HG03442 (cell line): Measurements from ENCODE around the gene ADAMTS9.

Experiments
- ATAC-seq: cut with Tn5 transposase; IDR thresholded peaks from one replicate; pipeline ENCODE4 v1.9.1; 2021; ENCODE audit warnings: mild to moderate bottlenecking, moderate library complexity; ENCODE audit not compliant: unreplicated experiment

Gene ADAMTS9

GRCh38 chr3:64578062-64578770, 109.6 kb downstream of the ADAMTS9 start:
- ATAC-seq: no peak

DNA sequence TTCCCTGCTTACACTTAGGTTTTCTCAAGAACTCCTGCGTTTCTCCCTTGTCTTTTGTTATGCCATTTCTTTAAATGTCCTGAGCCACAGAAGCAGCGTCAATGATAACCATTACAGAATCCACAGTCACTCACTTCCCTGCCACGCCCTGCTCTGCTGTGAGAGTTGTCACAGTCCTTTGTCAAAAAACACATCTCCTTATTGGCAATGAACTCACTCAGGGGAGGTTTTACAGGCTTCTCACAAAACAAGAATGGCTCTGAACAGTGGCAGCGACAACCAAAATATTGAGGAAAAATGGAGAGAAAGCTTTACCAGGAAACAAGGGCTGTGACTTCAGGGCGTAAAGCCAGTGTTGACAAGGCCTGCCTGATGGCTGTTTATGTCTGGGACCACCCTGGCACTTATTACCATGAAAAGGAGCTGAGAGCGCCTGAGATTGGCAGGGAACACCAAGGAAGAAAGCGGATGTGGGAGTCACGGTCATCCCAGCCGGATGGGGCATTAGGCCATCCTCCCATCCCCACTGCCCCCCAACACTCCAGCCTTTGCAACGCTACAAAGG, 111.5 kb downstream of the ADAMTS9 start:
- no peak for ATAC-seq

- ATAC-seq: peak; percentile 94
Observed at GRCh38 chr3:64575211-64575844, 112.5 kb downstream of the ADAMTS9 start.

DNA sequence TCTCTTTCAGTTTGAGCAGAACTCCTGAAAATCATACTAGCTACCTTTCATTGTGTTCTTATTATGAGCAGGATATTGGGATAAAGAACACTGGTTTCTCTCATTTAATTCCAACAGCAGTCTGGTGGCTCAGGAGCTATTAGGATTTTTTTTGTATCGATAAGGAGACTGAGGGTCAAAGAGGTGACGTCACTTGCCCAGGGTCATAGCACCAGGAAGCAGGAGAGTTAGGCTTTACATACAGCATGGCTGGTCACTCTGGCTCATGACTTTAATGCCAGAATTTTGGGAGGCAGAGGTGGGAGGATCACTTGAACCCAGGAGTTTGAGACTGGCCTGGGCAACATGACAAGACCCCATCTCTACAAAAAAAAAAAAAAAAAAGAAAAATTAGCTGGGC, 113.6 kb downstream of the ADAMTS9 start:
- ATAC-seq: no peak

DNA sequence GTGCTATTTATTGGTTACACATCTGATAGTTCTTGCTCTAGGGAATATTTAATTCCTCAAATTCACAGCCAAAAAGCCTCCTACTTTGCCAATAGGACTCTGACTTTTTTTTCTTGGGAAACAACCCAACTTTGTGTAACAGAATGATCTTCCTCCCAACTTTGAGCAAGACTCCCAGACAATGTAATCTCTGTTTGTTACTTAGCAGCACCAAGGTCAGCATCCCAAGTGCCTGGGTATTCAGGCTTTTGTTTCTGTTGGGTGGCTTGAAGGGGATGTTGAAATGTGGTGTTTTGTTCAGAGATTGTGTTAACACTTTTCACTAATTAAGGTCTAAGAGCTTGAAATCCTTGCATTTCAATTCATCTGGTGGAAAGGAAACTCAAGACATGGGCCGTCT, 115.8 kb downstream of the ADAMTS9 start:
- ATAC-seq: no peak

DNA sequence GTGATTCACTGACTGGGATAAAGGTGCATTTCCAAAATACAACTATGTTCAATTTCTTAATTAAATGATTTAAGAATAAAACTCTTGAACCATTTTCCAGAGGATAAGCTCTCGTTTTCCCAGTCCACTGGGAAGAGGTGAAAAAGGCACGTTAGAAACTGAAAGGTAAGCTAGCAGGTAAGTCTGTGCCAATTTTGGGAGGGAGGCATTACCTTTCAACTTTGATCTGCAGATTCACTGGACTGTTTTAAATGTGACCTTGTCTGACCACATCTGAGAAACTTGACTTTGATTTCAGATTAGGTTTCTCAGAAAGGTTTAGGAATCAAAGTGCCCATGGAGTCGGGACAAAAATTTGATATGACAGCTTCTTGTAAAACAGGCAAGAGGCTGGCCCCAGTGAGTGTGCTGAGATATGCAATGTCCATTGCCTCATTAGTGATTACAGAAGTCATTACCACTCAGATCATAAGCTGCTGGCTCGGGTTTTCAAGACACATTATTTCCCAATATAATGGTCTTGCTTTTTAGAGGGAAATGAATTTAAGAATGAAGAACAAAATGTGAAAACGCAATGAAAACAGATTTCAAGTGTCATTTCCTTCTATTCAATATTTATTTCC, 118.8 kb downstream of the ADAMTS9 start:
- no peak for ATAC-seq

- ATAC-seq: no peak
Observed at GRCh38 chr3:64566859-64567258, 120.9 kb downstream of the ADAMTS9 start.

GRCh38 chr3:64563751-64564150, 124.0 kb downstream of the ADAMTS9 start:
- no peak for ATAC-seq

- ATAC-seq: no peak
Observed at GRCh38 chr3:64561868-64562267, 125.9 kb downstream of the ADAMTS9 start.

- ATAC-seq: no peak
Observed at GRCh38 chr3:64561325-64561843, 126.4 kb downstream of the ADAMTS9 start.

- no peak for ATAC-seq
Observed at GRCh38 chr3:64560791-64561190, 127.0 kb downstream of the ADAMTS9 start.

DNA sequence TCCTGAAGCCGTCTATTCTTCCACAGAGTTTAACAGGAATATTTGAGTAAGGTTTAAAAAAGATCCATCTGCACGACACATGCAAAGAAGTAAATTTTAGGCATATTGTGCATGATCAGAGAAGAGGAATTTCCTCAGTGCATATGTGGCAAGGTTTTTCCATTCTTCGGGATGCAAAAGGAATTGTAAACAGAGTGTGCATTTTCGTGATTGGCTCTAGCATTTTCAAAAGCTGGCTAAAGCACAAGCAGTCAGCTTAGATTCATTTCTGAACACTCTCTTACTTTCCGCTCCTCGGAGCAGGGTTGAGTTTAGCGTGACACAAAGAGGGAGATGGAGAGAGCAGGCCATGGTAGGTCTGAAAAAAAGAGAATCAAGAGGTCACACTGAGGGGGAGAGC, 128.2 kb downstream of the ADAMTS9 start:
- ATAC-seq: no peak

GRCh38 chr3:64556046-64556445, 131.8 kb downstream of the ADAMTS9 start:
- ATAC-seq: no peak

- ATAC-seq: no peak
Observed at GRCh38 chr3:64555351-64555750, 132.4 kb downstream of the ADAMTS9 start.

GRCh38 chr3:64554096-64554920, 133.5 kb downstream of the ADAMTS9 start:
- no peak for ATAC-seq

- ATAC-seq: no peak
Observed at GRCh38 chr3:64552966-64553365, 134.8 kb downstream of the ADAMTS9 start.

GRCh38 chr3:64552160-64552559, 135.6 kb downstream of the ADAMTS9 start:
- no peak for ATAC-seq

DNA sequence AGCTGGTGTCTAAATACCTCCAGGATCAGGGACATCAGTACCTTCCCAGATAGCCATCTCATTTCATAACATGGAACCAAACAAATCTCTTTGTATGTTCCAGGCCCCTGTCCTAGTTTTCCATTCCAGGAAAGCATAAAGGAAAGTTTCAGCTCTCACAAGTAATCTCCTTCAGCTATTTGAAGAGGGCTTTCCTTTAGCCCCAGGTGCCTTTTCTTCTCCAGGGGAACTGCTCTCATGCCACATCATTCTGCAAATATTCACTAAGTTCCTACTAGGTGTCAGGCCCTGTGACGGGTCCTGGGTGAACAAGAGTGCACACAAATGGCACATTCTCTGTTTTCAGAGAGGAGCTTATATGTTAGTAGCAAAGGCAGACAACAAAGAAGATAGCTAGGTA, 136.1 kb downstream of the ADAMTS9 start:
- ATAC-seq: no peak

- no peak for ATAC-seq
Observed at GRCh38 chr3:64550745-64551144, 137.1 kb downstream of the ADAMTS9 start.

GRCh38 chr3:64549869-64550268, 137.9 kb downstream of the ADAMTS9 start:
- no peak for ATAC-seq
